ENCODE results near the gene AKAP7. TPM values are rescaled to one million over a fixed set of nuclear protein-coding genes. Genes with fewer than 3 reads are reported as not detected.

The AKAP7 gene
- total RNA-seq, 1 experiment from 2014 or later = 4.7 TPM

Other genes with a start within 250 kb of the AKAP7 start
- gene EPB41L2, start 72.2 kb upstream of the AKAP7 start, total RNA-seq (2014; rRNA removed; shearing (Covaris generic)) = 4.7 and 7.3 TPM in 2 replicates